Amniotic stem cell (primary cell): Measurements from ENCODE around the gene ZNF791.
"Not testable (repeated sequence)": the region's sequence is repeated elsewhere in the genome, so short reads cannot be mapped to it uniquely, and the experiment has no call there.

ENCODE experiments used
- DNase-seq: peaks from one replicate; lab custom pipeline; 2025; lab: John Stamatoyannopoulos, UW

The ZNF791 gene

GRCh38 chr19:12667731-12668302 lies 57.1 kb downstream of the ZNF791 start:
- DNase-seq: no peak

GRCh38 chr19:12668346-12668745 lies 57.6 kb downstream of the ZNF791 start:
- DNase-seq: no peak

- DNase-seq: peak; percentile 40
Measured at GRCh38 chr19:12668932-12669269, 58.2 kb downstream of the ZNF791 start.

GRCh38 chr19:12669270-12670158 lies 58.8 kb downstream of the ZNF791 start:
- DNase-seq: peak; percentile 76

- DNase-seq: no peak
Measured at GRCh38 chr19:12670159-12670928, 59.6 kb downstream of the ZNF791 start.

GRCh38 chr19:12672744-12673143 lies 62.0 kb downstream of the ZNF791 start:
- no peak for DNase-seq

- no peak for DNase-seq
Measured at GRCh38 chr19:12675399-12675798, 64.7 kb downstream of the ZNF791 start.

GRCh38 chr19:12675940-12676339 lies 65.2 kb downstream of the ZNF791 start:
- DNase-seq: no peak

GRCh38 chr19:12676384-12676792 lies 65.7 kb downstream of the ZNF791 start:
- peak; percentile 51 for DNase-seq

- DNase-seq: no peak
Measured at GRCh38 chr19:12676928-12677327, 66.2 kb downstream of the ZNF791 start.

- not testable (repeated sequence) for DNase-seq
Measured at GRCh38 chr19:12678039-12678438, 67.3 kb downstream of the ZNF791 start.

GRCh38 chr19:12680034-12680433 lies 69.3 kb downstream of the ZNF791 start:
- DNase-seq: no peak

GRCh38 chr19:12681074-12681987 lies 70.6 kb downstream of the ZNF791 start, which contains the start of gene DHPS:
Gene DHPS (minus strand): TSS chr19:12681880. CDS start chr19:12681766, 114 bp downstream.
- peak; percentile 98 for DNase-seq
